MM.1S (cell line): ENCODE measurements around the gene ARF3.

ENCODE experiments used
- DNase-seq: peaks from one replicate; pipeline ENCODE4 v3.0.0-alpha.2; 2015
- H2AFZ ChIP-seq: fragments of 300-600 bp; sonication (generic); 2 replicates; pipeline ENCODE4 v1.6.0; 2016; ENCODE audit warnings: antibody characterized with exemption, low read length
- H3F3A ChIP-seq: fragments of 300-600 bp; sonication (generic); 2 replicates; pipeline ENCODE4 v1.6.1; 2016; ENCODE audit warnings: mild to moderate bottlenecking, antibody characterized with exemption, low read length, moderate library complexity, mixed read lengths; ENCODE audit not compliant: insufficient read depth
- H3K27ac ChIP-seq: fragments of 300-600 bp; sonication (generic); 2 replicates; pipeline ENCODE4 v1.5.1; 2016; ENCODE audit warnings: mild to moderate bottlenecking, low read length
- H3K27me3 ChIP-seq: fragments of 300-600 bp; sonication (generic); replicated peaks from 2 replicates; pipeline ENCODE4 v1.6.0; 2016; ENCODE audit warnings: low read length; ENCODE audit not compliant: insufficient read depth
- H3K36me3 ChIP-seq: fragments of 300-600 bp; sonication (generic); replicated peaks from 2 replicates; pipeline ENCODE4 v1.6.1; 2016; ENCODE audit warnings: mild to moderate bottlenecking, low read length, mixed read lengths; ENCODE audit not compliant: insufficient read depth
- H3K4me1 ChIP-seq: fragments of 300-600 bp; sonication (generic); 2 replicates; pipeline ENCODE4 v1.6.1; 2016; ENCODE audit warnings: low read length, mixed read lengths
- H3K4me2 ChIP-seq: fragments of 300-600 bp; sonication (generic); 2 replicates; pipeline ENCODE4 v1.6.0; 2016; ENCODE audit warnings: low read depth, low read length
- H3K4me3 ChIP-seq: fragments of 300-600 bp; sonication (generic); 2 replicates; pipeline ENCODE4 v1.5.1; 2016; ENCODE audit warnings: low read length, mixed read lengths
- H3K79me2 ChIP-seq: fragments of 300-600 bp; sonication (generic); 2 replicates; pipeline ENCODE4 v1.6.1; 2016; ENCODE audit warnings: mixed run types, low read length, mixed read lengths
- H3K9ac ChIP-seq: fragments of 300-600 bp; sonication (generic); 2 replicates; pipeline ENCODE4 v1.6.1; 2016; ENCODE audit warnings: low read length, mixed read lengths
- H3K9me2 ChIP-seq: fragments of 300-600 bp; sonication (generic); replicated peaks from 2 replicates; pipeline ENCODE4 v1.6.1; 2016; ENCODE audit warnings: mild to moderate bottlenecking, low read length, mixed read lengths; ENCODE audit not compliant: insufficient read depth
- H3K9me3 ChIP-seq: fragments of 300-600 bp; sonication (generic); replicated peaks from 2 replicates; pipeline ENCODE4 v1.6.1; 2016; ENCODE audit warnings: mild to moderate bottlenecking, low read length, mixed read lengths; ENCODE audit not compliant: insufficient read depth
- H4K20me1 ChIP-seq: fragments of 300-600 bp; sonication (generic); 2 replicates; pipeline ENCODE4 v1.6.1; 2016; ENCODE audit warnings: mild to moderate bottlenecking, low read length, moderate library complexity, mixed read lengths; ENCODE audit not compliant: insufficient read depth
- EZH2 ChIP-seq: fragments of 300-600 bp; sonication (generic); optimal IDR thresholded peaks from 2 replicates; pipeline ENCODE3; 2017; ENCODE audit warnings: low read depth, mild to moderate bottlenecking, antibody characterized with exemption, low read length, mixed read lengths
- EZH2phosphoT487 ChIP-seq: fragments of 300-600 bp; sonication (generic); IDR thresholded peaks from 2 replicates; pipeline ENCODE4 v1.6.1; 2018; ENCODE audit warnings: antibody characterized with exemption, low read length
- TF ChIP-seq, protein P1 (sequence below): fragments of 300-600 bp; sonication (generic); IDR thresholded peaks from 2 replicates; pipeline ENCODE4 v1.5.1; 2016; ENCODE audit warnings: antibody characterized with exemption, low read length, mixed read lengths

Gene ARF3

DNA sequence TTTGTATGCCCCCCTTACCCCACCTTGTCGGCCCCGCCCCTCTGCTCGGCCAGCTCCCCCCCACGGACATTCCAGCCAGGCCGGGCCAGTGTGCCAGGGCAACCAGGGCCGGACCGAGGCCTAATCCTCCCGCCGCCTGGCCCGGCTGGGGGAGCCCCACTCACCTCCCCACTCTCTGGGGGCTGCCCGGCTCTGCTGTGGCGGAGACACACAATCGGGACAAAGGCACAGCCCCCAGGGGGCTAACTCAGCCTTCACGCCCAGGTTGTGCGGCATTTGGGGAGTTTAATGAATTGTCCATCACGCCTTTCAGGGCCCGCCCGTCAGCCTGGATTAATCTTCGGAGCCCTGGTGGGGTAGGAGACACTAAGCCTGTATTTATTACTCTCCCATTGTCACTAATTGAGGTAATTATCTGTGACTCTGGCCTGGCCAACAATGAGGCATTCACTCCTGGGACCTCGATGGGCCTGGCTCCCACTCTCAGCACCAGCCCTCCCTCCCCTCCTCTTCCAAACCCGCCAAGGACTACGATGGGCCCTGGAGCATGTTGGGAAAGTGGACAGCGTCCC is 29.5 kb upstream of the ARF3 start:
- Histone ChIP-seq H3K9me2 (no peaks in the 10 kb centered on the region), H3K9me3 (no peaks in the 10 kb centered on the region), H4K20me1 (no peaks in the 10 kb centered on the region), H3K4me3 (no peak overlapping the region), H3K79me2 (no peaks in the 10 kb centered on the region), H3K27ac (no peak overlapping the region), H3F3A (no peaks in the 10 kb centered on the region), H2AFZ (no peak overlapping the region), H3K9ac (no peak overlapping the region), H3K36me3 (no peaks in the 10 kb centered on the region), H3K4me2 (no peak overlapping the region), H3K4me1 (no peaks in the 10 kb centered on the region), H3K27me3 (peaks cover 58% of the 10 kb centered on the region)
- TF ChIP-seq EZH2 (no peak), EZH2phosphoT487 (no peak)
- TF ChIP-seq, protein P1, sequence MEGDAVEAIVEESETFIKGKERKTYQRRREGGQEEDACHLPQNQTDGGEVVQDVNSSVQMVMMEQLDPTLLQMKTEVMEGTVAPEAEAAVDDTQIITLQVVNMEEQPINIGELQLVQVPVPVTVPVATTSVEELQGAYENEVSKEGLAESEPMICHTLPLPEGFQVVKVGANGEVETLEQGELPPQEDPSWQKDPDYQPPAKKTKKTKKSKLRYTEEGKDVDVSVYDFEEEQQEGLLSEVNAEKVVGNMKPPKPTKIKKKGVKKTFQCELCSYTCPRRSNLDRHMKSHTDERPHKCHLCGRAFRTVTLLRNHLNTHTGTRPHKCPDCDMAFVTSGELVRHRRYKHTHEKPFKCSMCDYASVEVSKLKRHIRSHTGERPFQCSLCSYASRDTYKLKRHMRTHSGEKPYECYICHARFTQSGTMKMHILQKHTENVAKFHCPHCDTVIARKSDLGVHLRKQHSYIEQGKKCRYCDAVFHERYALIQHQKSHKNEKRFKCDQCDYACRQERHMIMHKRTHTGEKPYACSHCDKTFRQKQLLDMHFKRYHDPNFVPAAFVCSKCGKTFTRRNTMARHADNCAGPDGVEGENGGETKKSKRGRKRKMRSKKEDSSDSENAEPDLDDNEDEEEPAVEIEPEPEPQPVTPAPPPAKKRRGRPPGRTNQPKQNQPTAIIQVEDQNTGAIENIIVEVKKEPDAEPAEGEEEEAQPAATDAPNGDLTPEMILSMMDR: no peak
- no peak for DNase-seq

DNA sequence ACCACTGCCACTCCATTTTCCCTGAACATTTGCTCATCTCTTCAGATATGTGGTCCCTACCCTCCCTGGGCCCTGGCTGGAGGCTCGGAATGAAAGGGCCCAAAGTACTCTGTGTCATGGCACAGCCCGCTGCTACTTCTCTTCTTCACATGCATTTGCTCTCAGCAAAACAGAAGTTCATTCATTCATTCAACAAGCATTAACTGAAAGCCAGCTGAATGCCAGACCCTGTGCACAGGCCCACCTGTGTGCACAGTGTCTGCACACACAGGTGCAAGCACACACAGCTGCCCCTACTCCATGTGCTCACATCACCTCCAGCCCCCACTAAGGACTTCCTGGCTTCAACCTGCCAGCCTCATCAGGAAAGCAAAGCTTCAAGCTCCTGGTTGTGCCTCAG is 28.6 kb upstream of the ARF3 start:
- Histone ChIP-seq H3K79me2 (no peaks in the 10 kb centered on the region), H3K27ac (no peak overlapping the region), H3K4me1 (peaks cover 8% of the 10 kb centered on the region; the same call in 1 of the 2 replicates), H3K9me2 (no peaks in the 10 kb centered on the region), H3K9me3 (no peaks in the 10 kb centered on the region), H3K4me2 (no peak overlapping the region), H3K36me3 (no peaks in the 10 kb centered on the region), H3F3A (no peaks in the 10 kb centered on the region), H3K4me3 (no peak overlapping the region), H2AFZ (no peak overlapping the region), H3K27me3 (peaks cover 67% of the 10 kb centered on the region), H3K9ac (no peak overlapping the region), H4K20me1 (no peaks in the 10 kb centered on the region)
- DNase-seq: no peak
- TF ChIP-seq, protein P1: no peak
- no peak for TF ChIP-seq EZH2
- TF ChIP-seq EZH2phosphoT487: no peak

DNA sequence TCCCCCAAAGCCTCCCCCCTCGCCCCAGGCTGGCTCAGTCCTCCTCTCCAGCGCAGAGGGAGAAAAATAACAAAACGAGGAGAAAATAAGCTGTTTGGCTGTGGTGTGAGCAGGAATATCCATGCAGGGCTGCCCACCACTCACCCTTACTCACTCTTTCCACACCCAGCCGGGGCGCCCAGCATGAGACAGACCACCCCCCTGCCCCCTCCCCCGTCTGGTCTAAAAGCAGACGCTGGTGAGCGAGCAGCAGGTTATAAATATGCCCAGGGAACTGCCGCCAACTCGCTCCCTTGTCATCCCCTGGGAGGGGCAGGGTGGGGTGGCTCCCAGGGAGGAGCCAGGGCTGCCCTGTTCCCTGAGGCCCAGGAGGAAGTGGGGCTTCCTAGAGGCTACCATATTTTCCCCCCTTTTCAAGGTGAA is 28.2 kb upstream of the ARF3 start:
- no peaks in the 10 kb centered on the region for H3K79me2 ChIP-seq
- no peak overlapping the region for H3K4me2 ChIP-seq
- no peak for DNase-seq
- no peaks in the 10 kb centered on the region for H3K9me3 ChIP-seq
- no peak overlapping the region for H3K9ac ChIP-seq
- H3K4me3 ChIP-seq: no peak overlapping the region
- H3K9me2 ChIP-seq: no peaks in the 10 kb centered on the region
- H3K27ac ChIP-seq: no peak overlapping the region
- H2AFZ ChIP-seq: no peak overlapping the region
- no peaks in the 10 kb centered on the region for H4K20me1 ChIP-seq
- peaks cover 12% of the 10 kb centered on the region for H3K4me1 ChIP-seq
- H3K36me3 ChIP-seq: no peaks in the 10 kb centered on the region
- H3K27me3 ChIP-seq: peaks cover 71% of the 10 kb centered on the region
- TF ChIP-seq EZH2: no peak
- TF ChIP-seq, protein P1: no peak
- no peak for TF ChIP-seq EZH2phosphoT487
- no peaks in the 10 kb centered on the region for H3F3A ChIP-seq
